HepG2 (cell line): ENCODE measurements around the gene BRCA2. TPM values are rescaled to one million over a fixed set of nuclear protein-coding genes. Genes with fewer than 3 reads are reported as not detected.
A peak's percentile ranks its signal among the peaks of the same experiment; 100 is the strongest.
"Not testable (repeated sequence)": the region's sequence is repeated elsewhere in the genome, so short reads cannot be mapped to it uniquely, and the experiment has no call there.

Experiments
- ATAC-seq: fragments of 200-7000 bp; cut with Tn5 transposase; 3 replicates; pipeline ENCODE4 v1.9.1; 2020; ENCODE audit warnings: mild to moderate bottlenecking, moderate library complexity
- BruUV-seq: library from RNA; stranded (reverse); fragments of 400-500 nt; replicated peaks from 2 replicates; lab custom pipeline; 2021; lab: Mats Ljungman, UMichigan
- CTCF ChIA-PET: fragments of 300-600 bp; formaldehyde crosslinking; extraction: SDS; loops from one replicate; lab custom pipeline; 2021; ENCODE audit warnings: low total read pairs, inconsistent platforms, low intra/inter-chr PET ratio; lab: Yijun Ruan, JAX
- POLR2A ChIA-PET: fragments of 350-600 bp; sonication (Branson Sonifier 250); formaldehyde crosslinking; loops from one replicate; lab custom pipeline; 2020; ENCODE audit warnings: antibody characterized with exemption, inconsistent platforms; lab: Yijun Ruan, JAX
- DNase-seq: peaks from one replicate; pipeline ENCODE4 v3.0.0-alpha.2; 2015; ENCODE audit warnings: low spot score
- FAIRE-seq: peaks from 3 replicates; lab custom pipeline; 2011; peaks lifted over from hg19 to GRCh38; lab: Jason Lieb, UNC
- H2AFZ ChIP-seq: one replicate; pipeline ENCODE4 v1.6.1; 2011; ENCODE audit warnings: low read length, inconsistent platforms
- H3K27ac ChIP-seq: fragments of 300-600 bp; 3 replicates; pipeline ENCODE4 v1.8.0; 2011; ENCODE audit warnings: mixed run types, mild to moderate bottlenecking, mixed read lengths, low read length, inconsistent platforms; ENCODE audit not compliant: insufficient read depth; ENCODE audit errors: extremely low read length
- H3K27me3 ChIP-seq, 2 experiments: fragments of 200-600 bp in 1 of 2; 2 replicates in 1 of 2; 3 replicates in 1 of 2; pipeline versions ENCODE4 v1.6.0 to v1.8.0; 2011; ENCODE audit warnings: low read length in 2 of 2, mild to moderate bottlenecking in 2 of 2, moderate library complexity in 2 of 2, inconsistent platforms in 1 of 2; ENCODE audit not compliant: insufficient read depth in 2 of 2, control insufficient read depth in 1 of 2
- H3K36me3 ChIP-seq, 2 experiments: fragments of 200-600 bp in 1 of 2; replicated peaks in 1 of 2; 2 replicates in 1 of 2; 3 replicates in 1 of 2; pipeline versions ENCODE4 v1.5.1 to v1.8.0; 2011; ENCODE audit warnings: low read length in 2 of 2, inconsistent platforms in 1 of 2; ENCODE audit not compliant: insufficient read depth in 2 of 2, control insufficient read depth in 1 of 2
- H3K4me1 ChIP-seq: 2 replicates; pipeline ENCODE4 v1.5.1; 2012; ENCODE audit warnings: low read length, inconsistent platforms; ENCODE audit not compliant: insufficient read depth
- H3K4me2 ChIP-seq: 2 replicates; pipeline ENCODE4 v1.6.0; 2011; ENCODE audit warnings: low read depth, low read length, inconsistent platforms
- H3K4me3 ChIP-seq, 3 experiments: fragments of 200-600 bp in 1 of 3; sonication (generic), shearing (Covaris generic) in 1 of 3; replicated peaks in 1 of 3; 2 replicates each; pipeline ENCODE4 v1.5.1; 2011 to 2016; ENCODE audit warnings: low read length in 3 of 3, inconsistent platforms in 2 of 3, low read depth in 2 of 3, mild to moderate bottlenecking in 2 of 3, control low read depth in 1 of 3, mixed read lengths in 1 of 3; ENCODE audit not compliant: insufficient read depth in 1 of 3
- H3K79me2 ChIP-seq: one replicate; pipeline ENCODE4 v1.6.1; 2011; ENCODE audit warnings: low read length, inconsistent platforms; ENCODE audit not compliant: insufficient read depth
- H3K9ac ChIP-seq: 2 replicates; pipeline ENCODE4 v1.6.0; 2011; ENCODE audit warnings: mild to moderate bottlenecking, low read depth, low read length, inconsistent platforms; ENCODE audit not compliant: insufficient read depth
- H3K9me3 ChIP-seq: 2 replicates; pipeline ENCODE4 v1.5.1; 2012; ENCODE audit warnings: mild to moderate bottlenecking, low read length
- H4K20me1 ChIP-seq: 2 replicates; pipeline ENCODE4 v1.6.0; 2011; ENCODE audit warnings: inconsistent platforms, mild to moderate bottlenecking, low read length, moderate library complexity; ENCODE audit not compliant: insufficient read depth
- CEBPB ChIP-seq: IDR thresholded peaks from 2 replicates; pipeline ENCODE4 v1.6.1; 2011; ENCODE audit warnings: low read depth, low read length, improper control_type of control experiment, borderline replicate concordance
- ZBTB38 ChIP-seq: sonication (generic); formaldehyde crosslinking; IDR thresholded peaks from 2 replicates; pipeline ENCODE4 v1.5.1; 2020; ENCODE audit warnings: mild to moderate bottlenecking, missing genetic modification reagents
- WGBS: methylation state at CpG from one replicate; pipeline ENCODE4 v1.1.6; 2017; ENCODE audit warnings: low lambda C conversion rate; 5-methylcytosine and 5-hydroxymethylcytosine counted together
- in situ Hi-C: cut with HindIII; loops from 2 replicates; pipeline ENCODE4 v1.10.0; 2017; ENCODE audit warnings: low pct_unique_long_range_greater_than_20kb; ENCODE audit not compliant: extremely low pct_ligation_motif_present
- intact Hi-C: fragments of 100-400 bp; cut with micrococcal nuclease; formaldehyde crosslinking; loops from one replicate; pipeline ENCODE4 v1.10.0; 2022; ENCODE audit not compliant: unreplicated experiment
- polyA plus RNA-seq, 8 experiments: library from polyadenylated mRNA; depleted of rRNA in 3 of 8; stranded (reverse) in 7 of 8; unstranded in 1 of 8; fragments of >200 nt; fragmentation: Illumina TruSeq in 4 of 8; extraction: Trizol in 4 of 8; gene quantifications; 2 replicates each; pipeline versions ENCODE4 v1.2.1 to v1.2.3, GENCODE V29; 2011 to 2016; ENCODE audit warnings: low read depth in 4 of 8, missing spikeins in 1 of 8, mixed read lengths in 1 of 8; ENCODE audit not compliant: insufficient read depth in 1 of 8
- total RNA-seq, 5 experiments: library from RNA; depleted of rRNA; stranded (reverse); fragments of >200 nt; fragmentation: Illumina TruSeq; extraction: Trizol; gene quantifications; 2 replicates each; pipeline ENCODE4 v1.2.3, GENCODE V29; 2016; ENCODE audit warnings: low read depth in 1 of 5

BRCA2 gene
- total and polyA plus RNA-seq, 2 of the 13 experiments (the other 11 are each of a cell fraction or from before 2014, with no cell fraction given) = 3.1 to 24.6 TPM

DNA sequence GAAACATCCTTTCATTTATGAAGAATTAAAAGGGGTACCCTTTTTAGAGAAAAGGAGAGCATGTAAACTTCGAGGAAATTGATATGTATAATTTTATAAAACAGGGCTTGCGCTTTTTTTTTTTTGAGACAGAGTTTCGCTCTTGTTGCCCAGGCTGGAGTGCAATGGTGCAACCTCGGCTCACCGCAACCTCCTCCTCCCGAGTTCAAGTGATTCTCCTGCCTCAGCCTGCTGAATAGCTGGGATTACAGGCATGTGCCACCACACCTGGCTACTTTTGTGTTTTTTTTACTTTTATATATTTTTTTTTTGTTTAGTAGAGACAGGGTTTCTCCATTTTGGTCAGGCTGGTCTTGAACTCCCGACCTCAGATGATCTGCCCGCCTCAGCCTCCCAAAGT is 40.6 kb downstream of the BRCA2 start:
- H3K27me3 ChIP-seq, H3K27ac ChIP-seq, H3K79me2 ChIP-seq, H3K4me3 ChIP-seq, intact Hi-C loops, ATAC-seq, H3K9ac ChIP-seq, DNase-seq, CTCF ChIA-PET, POLR2A ChIA-PET, H3K4me1 ChIP-seq, H3K4me2 ChIP-seq, BruUV-seq, FAIRE-seq, H4K20me1 ChIP-seq, H3K9me3 ChIP-seq, H2AFZ ChIP-seq, in situ Hi-C loops: not testable (repeated sequence)
- peaks cover 3 to 39% of the 10 kb centered on the region in 2 experiments; a peak in 4 of 5 replicates for H3K36me3 ChIP-seq
- WGBS = 98% methylated on average over 8 of the region's 8 CpGs

DNA sequence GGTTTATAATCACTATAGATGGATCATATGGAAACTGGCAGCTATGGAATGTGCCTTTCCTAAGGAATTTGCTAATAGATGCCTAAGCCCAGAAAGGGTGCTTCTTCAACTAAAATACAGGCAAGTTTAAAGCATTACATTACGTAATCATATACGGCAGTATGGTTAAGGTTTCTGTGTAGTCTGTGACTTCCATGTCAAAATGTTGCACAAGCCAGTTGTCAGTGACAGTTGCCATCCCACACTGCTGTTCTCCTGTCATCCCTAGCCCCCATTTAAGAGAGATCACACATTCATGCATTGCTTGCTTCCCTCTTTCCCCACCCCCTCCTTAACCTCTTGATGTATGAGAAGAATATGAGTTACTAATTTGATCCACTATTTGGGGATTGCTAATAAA is 47.3 kb downstream of the BRCA2 start:
- FAIRE-seq = no peak
- TF ChIP-seq CEBPB (peak; percentile 71; the same call in 1 of the 2 replicates), ZBTB38 (no peak)
- intact Hi-C loops = no loop called here
- BruUV-seq = no TSS peak
- no peaks in the 10 kb centered on the region for H3K79me2 ChIP-seq
- whole genome bisulfite sequencing = 94% methylated on average over 2 of the region's 2 CpGs
- no peak overlapping the region for H3K27ac ChIP-seq
- no peak overlapping the region for H2AFZ ChIP-seq
- no peaks in the 10 kb centered on the region for H3K9me3 ChIP-seq
- no peak overlapping the region for H3K4me2 ChIP-seq
- H3K4me3 ChIP-seq = no peak overlapping the region
- no peak overlapping the region for H3K9ac ChIP-seq
- H3K4me1 ChIP-seq = no peaks in the 10 kb centered on the region
- ChIA-PET POLR2A (no interaction called here), CTCF (no interaction called here)
- no peak for ATAC-seq
- peaks cover 5 to 27% of the 10 kb centered on the region in 2 experiments; a peak in 4 of 5 replicates for H3K36me3 ChIP-seq
- H4K20me1 ChIP-seq = no peaks in the 10 kb centered on the region
- in situ Hi-C loops = no loop called here
- no peaks in the 10 kb centered on the region for H3K27me3 ChIP-seq
- DNase-seq = no peak
